T-helper 2 cell treated with Interferon-gamma antibody and Interleukin-4, amounts not matched to agents 5 μg/mL and 100 μg/mL, for 36 hours (primary cell): Measurements from ENCODE around the gene CASZ1.

Experiments used
- DNase-seq: peaks from one replicate; pipeline ENCODE4 v3.0.0; 2021; ENCODE audit warnings: low spot score
- H3K27ac Mint-ChIP-seq: one replicate; pipeline ENCODE4 v1.8.0; 2021; ENCODE audit warnings: mild to moderate bottlenecking, mixed read lengths
- H3K27me3 Mint-ChIP-seq: one replicate; pipeline ENCODE4 v1.8.0; 2021; ENCODE audit warnings: low read depth, mixed read lengths
- H3K36me3 Mint-ChIP-seq: one replicate; pipeline ENCODE4 v1.8.0; 2021; ENCODE audit warnings: low read depth, mixed read lengths
- H3K4me1 Mint-ChIP-seq: one replicate; pipeline ENCODE4 v1.8.0; 2021; ENCODE audit warnings: low read depth, mixed read lengths
- H3K4me3 Mint-ChIP-seq: one replicate; pipeline ENCODE4 v1.8.0; 2022; ENCODE audit warnings: mild to moderate bottlenecking, moderate library complexity, mixed read lengths
- H3K9me3 Mint-ChIP-seq: one replicate; pipeline ENCODE4 v1.8.0; 2021; ENCODE audit warnings: mixed read lengths

Gene CASZ1

GRCh38 chr1:10656431-10656830 is 140.0 kb downstream of the CASZ1 start:
- no peaks in the 10 kb centered on the region for H3K36me3 Mint-ChIP-seq
- no peak overlapping the region for H3K27ac Mint-ChIP-seq
- H3K27me3 Mint-ChIP-seq, result no peaks in the 10 kb centered on the region
- no peaks in the 10 kb centered on the region for H3K9me3 Mint-ChIP-seq
- no peaks in the 10 kb centered on the region for H3K4me1 Mint-ChIP-seq
- DNase-seq, result no peak
- H3K4me3 Mint-ChIP-seq, result no peak overlapping the region

- Mint-ChIP-seq H3K36me3 (no peaks in the 10 kb centered on the region), H3K4me1 (no peaks in the 10 kb centered on the region), H3K4me3 (no peak overlapping the region), H3K27me3 (no peaks in the 10 kb centered on the region), H3K27ac (no peak overlapping the region), H3K9me3 (no peaks in the 10 kb centered on the region)
- DNase-seq, result no peak
These were observed 141.4 kb downstream of the CASZ1 start for GRCh38 chr1:10655002-10655401.

- DNase-seq, result no peak
- H3K36me3 Mint-ChIP-seq, result no peaks in the 10 kb centered on the region
- H3K27me3 Mint-ChIP-seq, result no peaks in the 10 kb centered on the region
- no peak overlapping the region for H3K27ac Mint-ChIP-seq
- H3K9me3 Mint-ChIP-seq, result no peaks in the 10 kb centered on the region
- H3K4me1 Mint-ChIP-seq, result no peaks in the 10 kb centered on the region
- no peak overlapping the region for H3K4me3 Mint-ChIP-seq
These were observed 142.9 kb downstream of the CASZ1 start for GRCh38 chr1:10653370-10654125.

- Mint-ChIP-seq H3K4me1 (no peaks in the 10 kb centered on the region), H3K9me3 (no peaks in the 10 kb centered on the region), H3K4me3 (no peak overlapping the region), H3K27me3 (no peaks in the 10 kb centered on the region), H3K27ac (no peak overlapping the region), H3K36me3 (no peaks in the 10 kb centered on the region)
- no peak for DNase-seq
These were observed 143.8 kb downstream of the CASZ1 start for GRCh38 chr1:10652626-10653025.

- DNase-seq, result no peak
- Mint-ChIP-seq H3K27ac (no peak overlapping the region), H3K27me3 (no peaks in the 10 kb centered on the region), H3K36me3 (no peaks in the 10 kb centered on the region), H3K4me1 (no peaks in the 10 kb centered on the region), H3K9me3 (no peaks in the 10 kb centered on the region), H3K4me3 (no peak overlapping the region)
These were observed 144.7 kb downstream of the CASZ1 start for GRCh38 chr1:10651793-10652192.

GRCh38 chr1:10651389-10651766 is 145.1 kb downstream of the CASZ1 start:
- no peak overlapping the region for H3K27ac Mint-ChIP-seq
- H3K4me3 Mint-ChIP-seq, result no peak overlapping the region
- H3K4me1 Mint-ChIP-seq, result no peaks in the 10 kb centered on the region
- no peaks in the 10 kb centered on the region for H3K9me3 Mint-ChIP-seq
- no peaks in the 10 kb centered on the region for H3K36me3 Mint-ChIP-seq
- no peaks in the 10 kb centered on the region for H3K27me3 Mint-ChIP-seq
- no peak for DNase-seq

GRCh38 chr1:10650556-10651388 is 145.7 kb downstream of the CASZ1 start:
- no peak for DNase-seq
- Mint-ChIP-seq H3K9me3 (no peaks in the 10 kb centered on the region), H3K36me3 (no peaks in the 10 kb centered on the region), H3K4me3 (no peak overlapping the region), H3K27me3 (no peaks in the 10 kb centered on the region), H3K27ac (no peak overlapping the region), H3K4me1 (no peaks in the 10 kb centered on the region)

- no peak overlapping the region for H3K27ac Mint-ChIP-seq
- no peaks in the 10 kb centered on the region for H3K4me1 Mint-ChIP-seq
- no peak for DNase-seq
- H3K27me3 Mint-ChIP-seq, result no peaks in the 10 kb centered on the region
- no peaks in the 10 kb centered on the region for H3K36me3 Mint-ChIP-seq
- no peak overlapping the region for H3K4me3 Mint-ChIP-seq
- H3K9me3 Mint-ChIP-seq, result no peaks in the 10 kb centered on the region
These were observed 146.8 kb downstream of the CASZ1 start for GRCh38 chr1:10649517-10650201.

GRCh38 chr1:10648689-10649516 is 147.5 kb downstream of the CASZ1 start:
- Mint-ChIP-seq H3K27me3 (no peaks in the 10 kb centered on the region), H3K4me1 (no peaks in the 10 kb centered on the region), H3K9me3 (no peaks in the 10 kb centered on the region), H3K36me3 (no peaks in the 10 kb centered on the region), H3K4me3 (no peak overlapping the region), H3K27ac (no peak overlapping the region)
- no peak for DNase-seq

GRCh38 chr1:10647414-10648170 is 148.9 kb downstream of the CASZ1 start:
- DNase-seq, result no peak

GRCh38 chr1:10646347-10646861 is 150.0 kb downstream of the CASZ1 start:
- H3K27ac Mint-ChIP-seq, result no peak overlapping the region

More at GRCh38 chr1:10647414-10648170, 148.9 kb downstream of the CASZ1 start:
- Mint-ChIP-seq H3K27me3 (no peaks in the 10 kb centered on the region), H3K9me3 (no peaks in the 10 kb centered on the region), H3K4me3 (no peak overlapping the region), H3K27ac (no peak overlapping the region), H3K4me1 (no peaks in the 10 kb centered on the region), H3K36me3 (no peaks in the 10 kb centered on the region)

GRCh38 chr1:10644307-10645128 is 151.9 kb downstream of the CASZ1 start:
- Mint-ChIP-seq H3K36me3 (no peaks in the 10 kb centered on the region), H3K27me3 (no peaks in the 10 kb centered on the region), H3K4me3 (no peak overlapping the region), H3K27ac (no peak overlapping the region), H3K9me3 (no peaks in the 10 kb centered on the region), H3K4me1 (no peaks in the 10 kb centered on the region)
- peak; percentile 6 for DNase-seq

More at GRCh38 chr1:10646347-10646861, 150.0 kb downstream of the CASZ1 start:
- H3K36me3 Mint-ChIP-seq, result no peaks in the 10 kb centered on the region
- H3K4me3 Mint-ChIP-seq, result no peak overlapping the region
- H3K27me3 Mint-ChIP-seq, result no peaks in the 10 kb centered on the region
- DNase-seq, result no peak
- no peaks in the 10 kb centered on the region for H3K9me3 Mint-ChIP-seq
- H3K4me1 Mint-ChIP-seq, result no peaks in the 10 kb centered on the region
